Epithelial cell of esophagus (primary cell): Measurements from ENCODE around the gene TRMT44.
A peak's percentile ranks its signal among the peaks of the same experiment; 100 is the strongest.

Source experiments
- DNase-seq: peaks from one replicate; pipeline ENCODE4 v3.0.0; 2010; ENCODE audit warnings: low read depth
- H3K4me3 ChIP-seq: 2 replicates; pipeline ENCODE4 v1.5.1; 2011; ENCODE audit warnings: mild to moderate bottlenecking, low read length, control low read depth
- CTCF ChIP-seq: IDR thresholded peaks from 2 replicates; pipeline ENCODE4 v1.5.1; 2011; ENCODE audit warnings: low read depth, mild to moderate bottlenecking, low read length, control low read depth, inconsistent platforms; ENCODE audit not compliant: insufficient read depth; ENCODE audit errors: missing control alignments

TRMT44 gene

GRCh38 chr4:8468746-8469535, 28.4 kb downstream of the TRMT44 start:
- DNase-seq, result peak; percentile 66
- no peak overlapping the region for H3K4me3 ChIP-seq
- TF ChIP-seq CTCF, result peak; percentile 97

- DNase-seq, result no peak
- no peak for TF ChIP-seq CTCF
- H3K4me3 ChIP-seq, result no peak overlapping the region
Measured at GRCh38 chr4:8469550-8469949, 29.0 kb downstream of the TRMT44 start.

GRCh38 chr4:8470451-8471024, 30.0 kb downstream of the TRMT44 start:
- H3K4me3 ChIP-seq, result no peak overlapping the region
- TF ChIP-seq CTCF, result no peak
- no peak for DNase-seq

GRCh38 chr4:8471211-8471875, 30.8 kb downstream of the TRMT44 start:
- no peak overlapping the region for H3K4me3 ChIP-seq
- no peak for TF ChIP-seq CTCF
- no peak for DNase-seq

GRCh38 chr4:8472158-8472688, 31.6 kb downstream of the TRMT44 start:
- no peak overlapping the region for H3K4me3 ChIP-seq
- no peak for DNase-seq
- TF ChIP-seq CTCF, result no peak

- H3K4me3 ChIP-seq, result no peak overlapping the region
- TF ChIP-seq CTCF, result no peak
- DNase-seq, result no peak
Measured at GRCh38 chr4:8472689-8473197, 32.2 kb downstream of the TRMT44 start.
